Activated CD4-positive, CD25-positive, alpha-beta regulatory T cell (primary cell): ENCODE data around the gene MAML3.

ENCODE experiments used
- DNase-seq, 4 experiments: peaks; one replicate each; lab custom pipeline; 2025; lab: John Stamatoyannopoulos, UW

The MAML3 gene

GRCh38 chr4:139863531-139863930 is 290.5 kb downstream of the MAML3 start:
- no peak for DNase-seq

GRCh38 chr4:139861471-139861870 is 292.5 kb downstream of the MAML3 start:
- no peak for DNase-seq

GRCh38 chr4:139860435-139861024 is 293.5 kb downstream of the MAML3 start:
- DNase-seq, result no peak

- DNase-seq, result no peak
Measured at GRCh38 chr4:139859876-139860275, 294.1 kb downstream of the MAML3 start.

- no peak for DNase-seq
Measured at GRCh38 chr4:139858436-139859205, 295.4 kb downstream of the MAML3 start.

- DNase-seq, result no peak
Measured at GRCh38 chr4:139857977-139858376, 296.0 kb downstream of the MAML3 start.

- DNase-seq, result no peak
Measured at GRCh38 chr4:139857021-139857420, 297.0 kb downstream of the MAML3 start.

- no peak for DNase-seq
Measured at GRCh38 chr4:139854668-139855403, 299.1 kb downstream of the MAML3 start.

- no peak for DNase-seq
Measured at GRCh38 chr4:139853309-139853708, 300.7 kb downstream of the MAML3 start.

GRCh38 chr4:139852612-139853269 is 301.2 kb downstream of the MAML3 start:
- no peak for DNase-seq

GRCh38 chr4:139851639-139852038 is 302.3 kb downstream of the MAML3 start:
- no peak for DNase-seq

- no peak for DNase-seq
Measured at GRCh38 chr4:139851133-139851532, 302.9 kb downstream of the MAML3 start.

- no peak for DNase-seq
Measured at GRCh38 chr4:139849219-139849618, 304.8 kb downstream of the MAML3 start.

- no peak for DNase-seq
Measured at GRCh38 chr4:139848028-139848427, 306.0 kb downstream of the MAML3 start.

- DNase-seq, result no peak
Measured at GRCh38 chr4:139847602-139848001, 306.4 kb downstream of the MAML3 start.

GRCh38 chr4:139846766-139847165 is 307.2 kb downstream of the MAML3 start:
- no peak for DNase-seq

GRCh38 chr4:139845453-139846093 is 308.4 kb downstream of the MAML3 start:
- no peak for DNase-seq

- DNase-seq, result no peak
Measured at GRCh38 chr4:139844459-139845036, 309.4 kb downstream of the MAML3 start.

- no peak for DNase-seq
Measured at GRCh38 chr4:139844057-139844456, 309.9 kb downstream of the MAML3 start.

- no peak for DNase-seq
Measured at GRCh38 chr4:139843641-139844040, 310.3 kb downstream of the MAML3 start.

GRCh38 chr4:139841464-139842195 is 312.4 kb downstream of the MAML3 start:
- no peak for DNase-seq
